Fibroblast of the aortic adventitia (primary cell): ENCODE measurements around the gene ERCC5. TPM values are rescaled to one million over a fixed set of nuclear protein-coding genes. Genes with fewer than 3 reads are reported as not detected.

Experiments used
- DNase-seq: peaks from one replicate; pipeline ENCODE4 v3.0.0-alpha.2; 2010; ENCODE audit warnings: low read depth
- H3K4me3 ChIP-seq: 2 replicates; pipeline ENCODE4 v1.5.1; 2011; ENCODE audit warnings: low read depth, mild to moderate bottlenecking, control low read depth, low read length, moderate library complexity
- CTCF ChIP-seq: IDR thresholded peaks from 2 replicates; pipeline ENCODE4 v1.5.1; 2011; ENCODE audit warnings: mild to moderate bottlenecking, low read length, control low read depth, inconsistent platforms; ENCODE audit not compliant: insufficient read depth
- total RNA-seq: library from RNA; depleted of rRNA; stranded (reverse); fragments of >200 nt; gene quantifications from 2 replicates; pipeline ENCODE4 v1.2.3, GENCODE V29; 2012; ENCODE audit warnings: low replicate concordance

ERCC5 gene
- total RNA-seq, 1 donor, result 98.0 TPM

- no peak for DNase-seq
- no peak overlapping the region for H3K4me3 ChIP-seq
- no peak for TF ChIP-seq CTCF
Observed at GRCh38 chr13:102917019-102917418, 71.2 kb downstream of the ERCC5 start.

- no peak for TF ChIP-seq CTCF
- H3K4me3 ChIP-seq, result no peak overlapping the region
- no peak for DNase-seq
Observed at GRCh38 chr13:102922184-102922583, 76.4 kb downstream of the ERCC5 start.

Other genes with a start within 250 kb of the ERCC5 start
- 65.7 and 148 TPM in 2 replicates for gene TPP2, start 249.0 kb upstream of the ERCC5 start, total RNA-seq
- gene METTL21C, start 151.0 kb upstream of the ERCC5 start, total RNA-seq, result 1.8 TPM in 1 of 2 replicates, not detected in the other
- gene TEX30, start 72.2 kb upstream of the ERCC5 start, total RNA-seq, result 12.8 and 42.2 TPM in 2 replicates
- gene POGLUT2, start 47.1 kb upstream of the ERCC5 start, total RNA-seq, result 9.6 and 17.8 TPM in 2 replicates
- gene BIVM, start 46.9 kb upstream of the ERCC5 start, total RNA-seq, result 31.5 and 44.2 TPM in 2 replicates
- gene SLC10A2, start 220.4 kb downstream of the ERCC5 start, total RNA-seq, result not detected in 2 replicates